LNCaP clone FGC (cell line): ENCODE measurements around the gene CTNNBIP1.

Experiments used
- DNase-seq: peaks from one replicate; pipeline ENCODE4 v3.0.0-alpha.2; 2011; ENCODE audit warnings: low read depth
- H3K4me3 ChIP-seq: 2 replicates; pipeline ENCODE4 v1.5.1; 2011; ENCODE audit warnings: mild to moderate bottlenecking, low read depth, low read length, control low read depth
- CTCF ChIP-seq: IDR thresholded peaks from 2 replicates; pipeline ENCODE4 v1.5.1; 2012; ENCODE audit warnings: mild to moderate bottlenecking; ENCODE audit not compliant: control insufficient read depth, insufficient read depth; ENCODE audit errors: extremely low read depth

Gene CTNNBIP1

DNA sequence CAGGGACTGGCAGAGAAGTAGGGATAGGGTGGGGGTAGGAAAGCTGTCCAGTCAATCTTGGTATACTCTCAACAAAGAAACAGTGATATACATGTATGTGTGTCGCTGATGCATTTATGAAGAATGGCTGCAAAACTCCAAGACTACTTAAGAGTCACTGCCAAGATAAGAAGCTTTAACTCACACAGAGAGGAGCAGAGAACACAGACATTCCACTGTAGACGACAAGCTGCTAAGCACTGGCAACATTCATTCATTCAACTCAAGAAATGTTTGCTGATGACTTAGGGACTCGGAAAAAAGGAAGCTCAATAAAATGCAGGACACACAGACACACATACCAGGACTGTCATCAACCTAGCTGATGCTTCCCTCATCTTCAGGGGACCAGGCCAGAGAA lies 5.5 kb downstream of the CTNNBIP1 start:
- H3K4me3 ChIP-seq = no peak overlapping the region
- TF ChIP-seq CTCF = no peak
- no peak for DNase-seq

DNA sequence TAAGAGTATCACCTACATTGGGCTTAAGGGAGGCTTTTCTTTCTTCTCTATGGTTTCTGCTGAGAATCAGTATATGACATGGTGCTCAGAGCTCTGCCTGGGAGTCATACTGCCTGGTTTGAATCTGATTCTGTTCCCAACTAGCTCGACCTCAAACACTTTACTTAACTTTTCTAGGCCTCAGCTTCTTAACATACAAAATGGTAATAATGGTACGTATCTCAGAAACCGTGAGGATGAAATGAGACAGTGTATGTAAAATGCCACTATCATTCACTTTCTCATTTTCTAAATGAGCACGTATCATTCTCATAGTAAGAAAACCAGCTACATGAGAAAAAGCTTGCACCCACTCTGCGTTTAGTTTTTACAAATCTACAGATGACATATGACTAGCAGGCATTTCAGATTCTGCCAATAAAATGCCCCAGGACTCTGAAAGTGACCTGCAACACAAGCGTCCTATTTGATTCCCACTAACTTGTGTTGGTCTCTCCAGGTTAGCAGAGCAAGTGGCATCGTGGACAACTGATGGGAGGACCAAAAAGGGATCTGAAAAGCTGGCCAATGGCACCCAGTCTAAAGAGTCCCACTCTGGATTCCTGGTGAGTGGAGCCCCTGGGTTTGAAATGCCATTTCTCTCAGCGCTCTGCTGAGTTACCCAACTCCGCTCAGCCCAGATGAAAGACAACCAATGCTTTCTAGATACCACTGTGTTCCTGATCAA lies 6.1 kb downstream of the CTNNBIP1 start:
- no peak for TF ChIP-seq CTCF
- H3K4me3 ChIP-seq = no peak overlapping the region
- no peak for DNase-seq

DNA sequence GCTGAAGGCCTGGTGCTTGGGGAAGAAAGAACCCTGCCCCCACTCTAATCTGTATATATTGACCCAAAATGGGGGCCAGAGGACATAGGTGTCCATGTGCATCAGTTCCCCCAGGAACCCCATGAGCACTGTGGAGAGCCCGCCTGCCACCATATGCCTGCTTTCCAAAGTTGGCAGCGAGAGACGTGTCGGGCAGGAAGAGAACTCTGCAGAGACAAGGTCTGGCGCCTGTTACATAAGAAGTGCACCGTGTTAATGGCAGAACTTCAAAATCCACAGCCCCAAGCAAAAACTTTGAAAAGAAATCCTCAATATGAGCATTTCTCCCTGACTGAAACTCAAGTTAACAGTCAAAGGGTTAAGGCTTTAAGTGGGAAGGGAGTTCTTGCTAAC lies 8.0 kb downstream of the CTNNBIP1 start:
- DNase-seq = no peak
- no peak for TF ChIP-seq CTCF
- no peak overlapping the region for H3K4me3 ChIP-seq

GRCh38 chr1:9901148-9902059 lies 8.7 kb downstream of the CTNNBIP1 start:
- H3K4me3 ChIP-seq = no peak overlapping the region
- TF ChIP-seq CTCF = no peak
- DNase-seq = no peak

DNA sequence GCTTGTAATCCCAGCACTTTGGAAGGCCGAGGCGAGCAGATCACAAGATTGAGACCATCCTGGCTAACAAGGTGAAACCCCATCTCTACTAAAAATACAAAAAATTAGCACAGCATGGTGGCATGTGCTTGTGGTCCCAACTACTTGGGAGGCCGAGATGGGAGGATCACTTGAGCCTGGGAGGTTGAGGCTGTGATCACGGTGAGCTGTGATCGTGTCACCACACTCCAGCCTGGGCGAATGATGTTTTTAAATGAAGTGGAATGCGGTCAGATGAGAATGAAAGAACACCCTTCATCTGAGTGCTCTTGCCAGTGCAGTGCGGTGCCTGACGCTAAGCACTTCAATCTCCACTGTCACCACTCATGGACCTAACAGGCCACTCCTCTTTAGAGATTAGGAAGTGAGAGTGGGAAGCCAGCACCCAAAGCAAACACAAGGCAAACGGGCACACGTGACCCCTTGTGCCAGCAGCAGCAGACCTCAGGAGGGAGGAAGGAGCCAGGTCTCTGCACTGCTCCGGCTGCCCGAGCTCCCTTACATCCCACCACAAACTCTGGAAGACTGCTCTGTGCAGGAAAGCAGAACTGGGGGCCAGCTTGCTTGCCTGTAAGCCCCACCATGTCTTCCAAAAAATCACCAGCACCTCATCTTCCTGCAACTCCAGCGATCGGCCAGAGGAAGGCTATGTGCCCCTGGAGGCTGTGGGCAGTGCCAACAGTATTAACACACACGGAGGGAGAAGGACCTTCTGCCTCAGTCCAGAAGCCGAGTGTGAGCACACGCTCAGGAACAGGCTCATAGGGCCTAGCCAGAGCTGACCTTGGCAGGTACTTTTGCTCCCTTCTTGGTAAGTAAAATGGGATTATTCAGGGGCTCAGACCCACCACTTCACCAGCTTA lies 9.7 kb downstream of the CTNNBIP1 start:
- peak overlapping the region; percentile 32 for H3K4me3 ChIP-seq
- DNase-seq = peak; percentile 63
- TF ChIP-seq CTCF = no peak

DNA sequence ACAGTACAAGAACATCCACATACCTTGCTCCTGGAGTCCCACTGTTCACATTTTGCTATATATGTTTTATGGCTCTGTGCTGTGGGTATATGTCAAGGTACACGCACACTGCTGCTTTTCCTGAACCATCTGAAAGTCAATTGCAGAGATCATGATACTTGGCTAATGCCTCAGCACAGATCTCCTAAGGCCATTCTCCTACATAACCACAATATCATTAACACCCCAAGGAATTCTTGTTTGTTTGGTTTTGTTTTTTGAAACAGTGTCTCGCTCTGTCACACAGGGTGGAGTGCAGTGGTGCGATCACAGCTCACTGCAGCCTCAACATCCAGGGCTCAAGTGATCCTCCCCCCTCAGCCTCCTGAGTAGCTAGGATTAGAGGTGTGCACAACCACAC lies 16.0 kb downstream of the CTNNBIP1 start:
- H3K4me3 ChIP-seq = no peak overlapping the region
- no peak for TF ChIP-seq CTCF

More for the DNA sequence above, 16.0 kb downstream of the CTNNBIP1 start:
- DNase-seq = no peak
